Dendritic cell treated with granulocyte-macrophage colony-stimulating factor and Interleukin-4, amounts not matched to agents 40 ng/mL and 50 ng/mL, for 4 days (primary cell): ENCODE results near the gene MAP7D3.
"Not testable (repeated sequence)": the region's sequence is repeated elsewhere in the genome, so short reads cannot be mapped to it uniquely, and the experiment has no call there.

Experiments
- H3K27ac Mint-ChIP-seq: one replicate; pipeline ENCODE4 v1.8.0; 2022; ENCODE audit warnings: mild to moderate bottlenecking, mixed read lengths
- H3K27me3 Mint-ChIP-seq: one replicate; pipeline ENCODE4 v1.8.0; 2022; ENCODE audit warnings: mild to moderate bottlenecking, mixed read lengths
- H3K36me3 Mint-ChIP-seq: one replicate; pipeline ENCODE4 v1.8.0; 2022; ENCODE audit warnings: low read depth, mixed read lengths
- H3K4me1 Mint-ChIP-seq: one replicate; pipeline ENCODE4 v1.8.0; 2022; ENCODE audit warnings: low read depth, mixed read lengths
- H3K4me3 Mint-ChIP-seq: one replicate; pipeline ENCODE4 v1.8.0; 2022; ENCODE audit warnings: mild to moderate bottlenecking, moderate library complexity, mixed read lengths
- H3K9me3 Mint-ChIP-seq: one replicate; pipeline ENCODE4 v1.8.0; 2022; ENCODE audit warnings: mixed read lengths
- intact Hi-C: fragments of 100-400 bp; cut with micrococcal nuclease; formaldehyde crosslinking; loops from one replicate; pipeline ENCODE4 v1.15.0; 2022

The MAP7D3 gene

GRCh38 chrX:136266828-136267227 lies 15.6 kb upstream of the MAP7D3 start:
- H3K9me3 Mint-ChIP-seq = no peaks in the 10 kb centered on the region
- intact Hi-C loops = loop anchor here (5.0 kb wide), 1 partner anchor 240 kb away; no protein-coding TSS in a partner anchor
- no peaks in the 10 kb centered on the region for H3K4me1 Mint-ChIP-seq
- no peaks in the 10 kb centered on the region for H3K36me3 Mint-ChIP-seq
- H3K27ac Mint-ChIP-seq = no peak overlapping the region
- H3K4me3 Mint-ChIP-seq = no peak overlapping the region
- H3K27me3 Mint-ChIP-seq = no peaks in the 10 kb centered on the region

GRCh38 chrX:136262812-136263315 lies 11.7 kb upstream of the MAP7D3 start:
- H3K4me3 Mint-ChIP-seq = no peak overlapping the region
- intact Hi-C loops = no loop called here

GRCh38 chrX:136262243-136262642 lies 11.0 kb upstream of the MAP7D3 start:
- Mint-ChIP-seq H3K4me3 (no peak overlapping the region), H3K27me3 (no peaks in the 10 kb centered on the region)

More at GRCh38 chrX:136262812-136263315, 11.7 kb upstream of the MAP7D3 start:
- Mint-ChIP-seq H3K27me3 (no peaks in the 10 kb centered on the region), H3K27ac (no peak overlapping the region), H3K36me3 (no peaks in the 10 kb centered on the region), H3K4me1 (no peaks in the 10 kb centered on the region), H3K9me3 (no peaks in the 10 kb centered on the region)

GRCh38 chrX:136261321-136261720 lies 10.1 kb upstream of the MAP7D3 start:
- no peaks in the 10 kb centered on the region for H3K9me3 Mint-ChIP-seq
- H3K27ac Mint-ChIP-seq = no peak overlapping the region
- H3K4me1 Mint-ChIP-seq = no peaks in the 10 kb centered on the region
- no peak overlapping the region for H3K4me3 Mint-ChIP-seq
- intact Hi-C loops = no loop called here
- no peaks in the 10 kb centered on the region for H3K27me3 Mint-ChIP-seq
- no peaks in the 10 kb centered on the region for H3K36me3 Mint-ChIP-seq

More at GRCh38 chrX:136262243-136262642, 11.0 kb upstream of the MAP7D3 start:
- Mint-ChIP-seq H3K4me1 (no peaks in the 10 kb centered on the region), H3K9me3 (no peaks in the 10 kb centered on the region), H3K27ac (no peak overlapping the region), H3K36me3 (no peaks in the 10 kb centered on the region)
- intact Hi-C loops = no loop called here

GRCh38 chrX:136260776-136261175 lies 9.6 kb upstream of the MAP7D3 start:
- intact Hi-C loops = no loop called here
- no peak overlapping the region for H3K27ac Mint-ChIP-seq
- H3K36me3 Mint-ChIP-seq = no peaks in the 10 kb centered on the region
- H3K4me1 Mint-ChIP-seq = no peaks in the 10 kb centered on the region
- H3K27me3 Mint-ChIP-seq = no peaks in the 10 kb centered on the region
- H3K9me3 Mint-ChIP-seq = no peaks in the 10 kb centered on the region
- H3K4me3 Mint-ChIP-seq = no peak overlapping the region

GRCh38 chrX:136259543-136259942 lies 8.3 kb upstream of the MAP7D3 start:
- no peak overlapping the region for H3K27ac Mint-ChIP-seq
- no peaks in the 10 kb centered on the region for H3K27me3 Mint-ChIP-seq
- no peaks in the 10 kb centered on the region for H3K9me3 Mint-ChIP-seq
- intact Hi-C loops = no loop called here
- H3K4me1 Mint-ChIP-seq = no peaks in the 10 kb centered on the region
- H3K4me3 Mint-ChIP-seq = no peak overlapping the region
- H3K36me3 Mint-ChIP-seq = no peaks in the 10 kb centered on the region

GRCh38 chrX:136258951-136259350 lies 7.8 kb upstream of the MAP7D3 start:
- intact Hi-C loops = no loop called here
- no peak overlapping the region for H3K4me3 Mint-ChIP-seq
- no peaks in the 10 kb centered on the region for H3K36me3 Mint-ChIP-seq

GRCh38 chrX:136256026-136256425 lies 4.8 kb upstream of the MAP7D3 start:
- Mint-ChIP-seq H3K4me1 (no peaks in the 10 kb centered on the region), H3K27ac (no peak overlapping the region), H3K4me3 (no peak overlapping the region), H3K9me3 (no peaks in the 10 kb centered on the region), H3K27me3 (no peaks in the 10 kb centered on the region), H3K36me3 (no peaks in the 10 kb centered on the region)
- intact Hi-C loops = no loop called here

More at GRCh38 chrX:136258951-136259350, 7.8 kb upstream of the MAP7D3 start:
- Mint-ChIP-seq H3K9me3 (no peaks in the 10 kb centered on the region), H3K27ac (no peak overlapping the region), H3K27me3 (no peaks in the 10 kb centered on the region), H3K4me1 (no peaks in the 10 kb centered on the region)

- no peak overlapping the region for H3K4me3 Mint-ChIP-seq
- intact Hi-C loops = no loop called here
- H3K9me3 Mint-ChIP-seq = no peaks in the 10 kb centered on the region
- H3K27me3 Mint-ChIP-seq = no peaks in the 10 kb centered on the region
- no peak overlapping the region for H3K27ac Mint-ChIP-seq
- no peaks in the 10 kb centered on the region for H3K4me1 Mint-ChIP-seq
- H3K36me3 Mint-ChIP-seq = no peaks in the 10 kb centered on the region
These were observed 4.3 kb upstream of the MAP7D3 start for GRCh38 chrX:136255541-136255940.

GRCh38 chrX:136250191-136251040 lies 784 bp downstream of the MAP7D3 start:
- Mint-ChIP-seq H3K36me3 (no peaks in the 10 kb centered on the region), H3K9me3 (no peaks in the 10 kb centered on the region), H3K27me3 (no peaks in the 10 kb centered on the region), H3K27ac (no peak overlapping the region), H3K4me3 (peak overlapping the region; percentile 75), H3K4me1 (no peaks in the 10 kb centered on the region)
- intact Hi-C loops = no loop called here

GRCh38 chrX:136246201-136246600 lies 5.0 kb downstream of the MAP7D3 start:
- no peaks in the 10 kb centered on the region for H3K27me3 Mint-ChIP-seq
- no peaks in the 10 kb centered on the region for H3K9me3 Mint-ChIP-seq
- H3K27ac Mint-ChIP-seq = no peak overlapping the region
- peaks cover 11% of the 10 kb centered on the region for H3K4me1 Mint-ChIP-seq
- intact Hi-C loops = loop anchor here (10.0 kb wide), 1 partner anchor 259 kb away; no protein-coding TSS in a partner anchor
- H3K4me3 Mint-ChIP-seq = no peak overlapping the region
- peaks cover 32% of the 10 kb centered on the region for H3K36me3 Mint-ChIP-seq

- H3K9me3 Mint-ChIP-seq, intact Hi-C loops, H3K4me1 Mint-ChIP-seq, H3K27me3 Mint-ChIP-seq, H3K4me3 Mint-ChIP-seq, H3K27ac Mint-ChIP-seq: not testable (repeated sequence)
- peaks cover 44% of the 10 kb centered on the region for H3K36me3 Mint-ChIP-seq
These were observed 13.4 kb downstream of the MAP7D3 start for GRCh38 chrX:136237849-136238248.

GRCh38 chrX:136237074-136237473 lies 14.1 kb downstream of the MAP7D3 start:
- Mint-ChIP-seq H3K4me1 (no peaks in the 10 kb centered on the region), H3K4me3 (no peak overlapping the region), H3K9me3 (no peaks in the 10 kb centered on the region), H3K27me3 (no peaks in the 10 kb centered on the region), H3K36me3 (peaks cover 41% of the 10 kb centered on the region), H3K27ac (no peak overlapping the region)
- intact Hi-C loops = no loop called here

GRCh38 chrX:136228839-136229207 lies 22.4 kb downstream of the MAP7D3 start:
- Mint-ChIP-seq H3K4me1 (no peaks in the 10 kb centered on the region), H3K27me3 (no peaks in the 10 kb centered on the region), H3K4me3 (no peak overlapping the region), H3K9me3 (no peaks in the 10 kb centered on the region), H3K36me3 (peaks cover 57% of the 10 kb centered on the region), H3K27ac (no peak overlapping the region)
- intact Hi-C loops = no loop called here
